Ectodermal cell (in vitro differentiated cells): ENCODE data around the gene AGO3. TPM values are rescaled to one million over a fixed set of nuclear protein-coding genes. Genes with fewer than 3 reads are reported as not detected.
A peak's percentile ranks its signal among the peaks of the same experiment; 100 is the strongest.

Experiments used
- H3K27ac ChIP-seq: 2 replicates; pipeline ENCODE4 v1.7.0; 2013; ENCODE audit warnings: mild to moderate bottlenecking, low read depth, low read length; ENCODE audit not compliant: insufficient read depth, poor library complexity, severe bottlenecking
- H3K27me3 ChIP-seq: 2 replicates; pipeline ENCODE4 v1.7.0; 2013; ENCODE audit warnings: mild to moderate bottlenecking, low read length; ENCODE audit not compliant: insufficient read depth, control insufficient read depth, poor library complexity, severe bottlenecking
- H3K36me3 ChIP-seq: one replicate; pipeline ENCODE4 v1.7.0; 2013; ENCODE audit warnings: low read length; ENCODE audit not compliant: control insufficient read depth, insufficient read depth
- H3K4me1 ChIP-seq: one replicate; pipeline ENCODE4 v1.7.0; 2013; ENCODE audit warnings: low read length; ENCODE audit not compliant: control insufficient read depth, insufficient read depth
- H3K4me3 ChIP-seq: 2 replicates; pipeline ENCODE4 v1.7.0; 2013; ENCODE audit warnings: low read depth, low read length, control low read depth; ENCODE audit not compliant: insufficient read depth
- H3K9me3 ChIP-seq: 2 replicates; pipeline ENCODE4 v1.7.0; 2013; ENCODE audit warnings: mild to moderate bottlenecking, low read length, moderate library complexity; ENCODE audit not compliant: control insufficient read depth
- WGBS, 2 experiments: methylation state at CpG; one replicate each; pipeline ENCODE4 v1.1.7; 2013; ENCODE audit warnings: missing lambda C conversion rate in 2 of 2; 5-methylcytosine and 5-hydroxymethylcytosine counted together
- polyA plus RNA-seq, 4 experiments: library from polyadenylated mRNA; stranded (reverse); fragments of 50-300 nt; gene quantifications; one replicate each; pipeline ENCODE4 v1.2.3, GENCODE V29; 2013

The AGO3 gene
- polyA plus RNA-seq (2013, experiment 1 of 4) = 14.7 TPM
- polyA plus RNA-seq (2013, experiment 2 of 4) = 12.2 TPM
- polyA plus RNA-seq (2013, experiment 3 of 4) = 10.0 TPM
- polyA plus RNA-seq (2013, experiment 4 of 4) = 10.7 TPM

- H3K4me1 ChIP-seq = peaks cover 7% of the 10 kb centered on the region
- no peaks in the 10 kb centered on the region for H3K27me3 ChIP-seq
- no peaks in the 10 kb centered on the region for H3K36me3 ChIP-seq
- peak within 1 kb of the TSS; percentile 85 for H3K4me3 ChIP-seq
- H3K27ac ChIP-seq = peak within 1 kb of the TSS; percentile 90
- WGBS, 2 experiments = 0% methylated on average over 112 of the region's 112 CpGs
- H3K9me3 ChIP-seq = no peaks in the 10 kb centered on the region
Measured at GRCh38 chr1:35930593-35931445, at the start of gene AGO3. TSS of gene AGO3 (plus strand) at chr1:35931105. CDS start at chr1:35931427, 322 bp downstream.

- Histone ChIP-seq H3K27me3 (no peaks in the 10 kb centered on the region), H3K9me3 (no peaks in the 10 kb centered on the region), H3K4me1 (peaks cover 24% of the 10 kb centered on the region), H3K27ac (no peak overlapping the region), H3K36me3 (no peaks in the 10 kb centered on the region), H3K4me3 (no peak overlapping the region)
- WGBS, 2 experiments = 88 to 89% methylated on average over 4 of the region's 4 CpGs
Measured at GRCh38 chr1:35881850-35882273, 49.0 kb upstream of the AGO3 start.

GRCh38 chr1:35882586-35882944 lies 48.3 kb upstream of the AGO3 start:
- 78% methylated on average over 16 of the region's 16 CpGs for WGBS, 2 experiments
- no peaks in the 10 kb centered on the region for H3K36me3 ChIP-seq
- peaks cover 31% of the 10 kb centered on the region for H3K4me1 ChIP-seq
- no peak overlapping the region for H3K27ac ChIP-seq
- H3K4me3 ChIP-seq = peak overlapping the region; percentile 75
- H3K27me3 ChIP-seq = no peaks in the 10 kb centered on the region
- H3K9me3 ChIP-seq = no peaks in the 10 kb centered on the region

- WGBS, 2 experiments = 1 to 2% methylated on average over 58 of the region's 58 CpGs
- H3K4me3 ChIP-seq = peak within 1 kb of the TSS; percentile 75
- H3K27me3 ChIP-seq = no peaks in the 10 kb centered on the region
- H3K4me1 ChIP-seq = peaks cover 36% of the 10 kb centered on the region
- no peaks in the 10 kb centered on the region for H3K9me3 ChIP-seq
- no peak within 1 kb of the TSS for H3K27ac ChIP-seq
- H3K36me3 ChIP-seq = no peaks in the 10 kb centered on the region
Measured at GRCh38 chr1:35882945-35883634, 47.8 kb upstream of the AGO3 start, which contains the start of gene AGO1. TSS of gene AGO1 (plus strand) at chr1:35883209. CDS start at chr1:35883422, 213 bp downstream.

- H3K9me3 ChIP-seq = no peaks in the 10 kb centered on the region
- peaks cover 36% of the 10 kb centered on the region for H3K4me1 ChIP-seq
- no peak overlapping the region for H3K27ac ChIP-seq
- peak overlapping the region; percentile 75 for H3K4me3 ChIP-seq
- H3K36me3 ChIP-seq = peaks cover 5% of the 10 kb centered on the region
- H3K27me3 ChIP-seq = no peaks in the 10 kb centered on the region
- 1% methylated on average over 24 to 29 of the region's 29 CpGs for WGBS, 2 experiments
Measured at GRCh38 chr1:35883635-35884101, 47.2 kb upstream of the AGO3 start.

GRCh38 chr1:35884934-35885333 lies 46.0 kb upstream of the AGO3 start:
- no peaks in the 10 kb centered on the region for H3K9me3 ChIP-seq
- peaks cover 36% of the 10 kb centered on the region for H3K4me1 ChIP-seq
- H3K36me3 ChIP-seq = peaks cover 11% of the 10 kb centered on the region
- no peak overlapping the region for H3K27ac ChIP-seq
- no peak overlapping the region for H3K4me3 ChIP-seq
- H3K27me3 ChIP-seq = no peaks in the 10 kb centered on the region
- WGBS, 2 experiments = 65 to 78% methylated on average over 2 of the region's 2 CpGs

GRCh38 chr1:35885961-35886558 lies 44.8 kb upstream of the AGO3 start:
- peaks cover 36% of the 10 kb centered on the region for H3K4me1 ChIP-seq
- H3K27ac ChIP-seq = peak overlapping the region; percentile 65
- H3K27me3 ChIP-seq = no peaks in the 10 kb centered on the region
- peak overlapping the region; percentile 25 for H3K4me3 ChIP-seq
- H3K36me3 ChIP-seq = peaks cover 18% of the 10 kb centered on the region
- 0% methylated on average over 2 to 4 of the region's 4 CpGs for WGBS, 2 experiments
- H3K9me3 ChIP-seq = no peaks in the 10 kb centered on the region

- Histone ChIP-seq H3K4me1 (peaks cover 36% of the 10 kb centered on the region), H3K4me3 (peak overlapping the region; percentile 25), H3K36me3 (peaks cover 21% of the 10 kb centered on the region), H3K27me3 (no peaks in the 10 kb centered on the region), H3K27ac (peak overlapping the region; percentile 65), H3K9me3 (no peaks in the 10 kb centered on the region)
- WGBS, 2 experiments = 35 to 47% methylated on average over 3 of the region's 3 CpGs
Measured at GRCh38 chr1:35886577-35887431, 44.1 kb upstream of the AGO3 start.

- 36 to 43% methylated on average over 2 of the region's 2 CpGs for WGBS, 2 experiments
- Histone ChIP-seq H3K9me3 (no peaks in the 10 kb centered on the region), H3K27ac (no peak overlapping the region), H3K4me3 (no peak overlapping the region), H3K4me1 (peaks cover 36% of the 10 kb centered on the region), H3K27me3 (no peaks in the 10 kb centered on the region), H3K36me3 (peaks cover 25% of the 10 kb centered on the region)
Measured at GRCh38 chr1:35887508-35887907, 43.4 kb upstream of the AGO3 start.
